AG09309 (cell line): ENCODE results near the gene NRP1.

Experiments used
- DNase-seq: peaks from one replicate; pipeline ENCODE4 v3.0.0-alpha.2; 2010; ENCODE audit warnings: low read depth
- H3K4me3 ChIP-seq: 2 replicates; pipeline ENCODE4 v1.5.1; 2011; ENCODE audit warnings: mild to moderate bottlenecking, low read depth, low read length, moderate library complexity; ENCODE audit not compliant: control insufficient read depth
- TF ChIP-seq, protein P1 (sequence below): IDR thresholded peaks from 2 replicates; pipeline ENCODE4 v1.5.1; 2011; ENCODE audit warnings: mild to moderate bottlenecking, low read depth, low read length, inconsistent platforms; ENCODE audit not compliant: insufficient read depth, control insufficient read depth; ENCODE audit errors: missing control alignments

Gene NRP1

DNA sequence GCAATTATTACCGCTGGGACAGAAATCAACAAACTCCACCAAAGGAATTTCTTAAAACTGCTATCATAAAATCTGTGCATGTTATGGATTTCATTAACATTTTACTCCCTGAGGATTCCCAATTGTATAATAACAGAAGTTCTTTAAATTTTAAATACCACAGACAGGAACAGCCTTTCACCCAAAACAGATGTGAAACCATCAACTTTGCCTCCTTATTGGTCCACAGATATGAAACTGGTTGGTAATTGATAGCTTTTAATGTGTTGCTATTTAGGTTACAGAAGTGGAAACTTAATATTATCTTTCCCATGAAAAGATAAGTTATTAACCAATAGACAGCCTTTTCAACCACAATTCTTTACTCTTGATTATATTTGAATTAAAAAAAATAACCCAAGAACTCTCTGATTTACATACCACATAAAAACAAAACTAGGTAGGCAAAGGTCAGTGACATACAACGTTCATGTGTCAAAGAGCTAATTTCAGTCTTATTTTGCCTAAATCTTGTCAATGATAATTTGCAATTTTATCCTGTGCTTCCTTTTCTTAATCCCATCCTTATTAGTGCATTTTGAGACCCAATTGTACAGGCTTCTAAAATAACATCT, 90.0 kb downstream of the NRP1 start:
- H3K4me3 ChIP-seq: no peak overlapping the region
- TF ChIP-seq, protein P1, sequence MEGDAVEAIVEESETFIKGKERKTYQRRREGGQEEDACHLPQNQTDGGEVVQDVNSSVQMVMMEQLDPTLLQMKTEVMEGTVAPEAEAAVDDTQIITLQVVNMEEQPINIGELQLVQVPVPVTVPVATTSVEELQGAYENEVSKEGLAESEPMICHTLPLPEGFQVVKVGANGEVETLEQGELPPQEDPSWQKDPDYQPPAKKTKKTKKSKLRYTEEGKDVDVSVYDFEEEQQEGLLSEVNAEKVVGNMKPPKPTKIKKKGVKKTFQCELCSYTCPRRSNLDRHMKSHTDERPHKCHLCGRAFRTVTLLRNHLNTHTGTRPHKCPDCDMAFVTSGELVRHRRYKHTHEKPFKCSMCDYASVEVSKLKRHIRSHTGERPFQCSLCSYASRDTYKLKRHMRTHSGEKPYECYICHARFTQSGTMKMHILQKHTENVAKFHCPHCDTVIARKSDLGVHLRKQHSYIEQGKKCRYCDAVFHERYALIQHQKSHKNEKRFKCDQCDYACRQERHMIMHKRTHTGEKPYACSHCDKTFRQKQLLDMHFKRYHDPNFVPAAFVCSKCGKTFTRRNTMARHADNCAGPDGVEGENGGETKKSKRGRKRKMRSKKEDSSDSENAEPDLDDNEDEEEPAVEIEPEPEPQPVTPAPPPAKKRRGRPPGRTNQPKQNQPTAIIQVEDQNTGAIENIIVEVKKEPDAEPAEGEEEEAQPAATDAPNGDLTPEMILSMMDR: no peak
- DNase-seq: no peak

DNA sequence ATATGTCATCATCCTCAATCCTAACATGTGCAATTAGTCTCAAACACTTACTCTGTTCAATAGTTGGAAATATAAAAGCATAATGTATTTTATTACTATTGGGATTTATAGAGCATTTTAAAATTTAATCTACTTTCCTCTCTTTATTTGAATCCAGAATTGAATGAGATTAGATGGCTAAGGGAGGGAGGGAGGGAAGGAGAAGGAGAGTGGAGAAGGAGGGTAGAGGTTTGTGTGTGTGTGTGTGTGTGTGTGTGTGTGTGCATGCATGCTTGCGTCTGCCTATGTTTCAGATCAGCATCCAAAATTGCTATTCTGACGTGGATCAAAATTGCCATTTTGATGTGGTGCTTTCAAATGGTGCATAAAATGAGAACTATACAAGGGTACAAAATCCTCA, 90.8 kb downstream of the NRP1 start:
- TF ChIP-seq, protein P1: no peak
- no peak overlapping the region for H3K4me3 ChIP-seq
- DNase-seq: no peak

DNA sequence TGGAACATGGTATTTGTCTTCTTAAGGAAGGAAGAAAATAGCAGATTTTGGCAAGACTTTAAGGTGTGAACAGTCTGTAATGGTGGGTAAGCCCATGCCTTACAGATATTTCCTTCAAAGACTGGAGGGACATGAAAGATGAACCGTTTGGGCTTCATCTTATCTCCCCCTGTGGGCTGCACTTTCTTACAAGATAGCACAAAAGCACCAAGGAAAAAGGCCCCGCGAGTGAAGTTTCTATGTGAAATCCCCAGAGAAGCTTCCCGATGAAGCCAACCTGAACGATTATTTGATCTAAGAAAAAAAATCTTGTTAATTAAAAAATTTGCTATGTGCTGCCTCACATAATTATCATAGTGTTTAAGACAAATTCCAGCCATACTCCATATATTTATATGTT, 91.5 kb downstream of the NRP1 start:
- H3K4me3 ChIP-seq: no peak overlapping the region
- DNase-seq: no peak
- TF ChIP-seq, protein P1: no peak

DNA sequence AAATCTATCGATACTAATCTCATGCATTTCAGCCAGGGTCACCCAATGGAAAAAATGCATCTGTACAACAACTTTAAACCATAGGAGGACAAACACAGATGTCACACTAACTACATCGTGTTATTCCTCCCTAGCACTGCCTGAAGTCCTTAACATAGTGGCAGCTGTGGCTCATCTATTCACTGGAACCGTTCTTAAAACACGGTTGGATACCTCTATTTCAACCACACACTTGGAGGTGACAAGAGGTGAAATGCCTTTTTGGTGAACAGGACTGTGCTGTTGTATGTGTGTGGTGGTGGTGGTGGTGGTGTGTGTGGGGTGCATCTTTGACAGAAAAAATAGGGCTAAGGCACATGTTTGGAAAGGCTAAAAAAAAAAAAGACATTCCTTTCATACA, 93.1 kb downstream of the NRP1 start:
- no peak for DNase-seq
- H3K4me3 ChIP-seq: no peak overlapping the region
- TF ChIP-seq, protein P1: no peak

DNA sequence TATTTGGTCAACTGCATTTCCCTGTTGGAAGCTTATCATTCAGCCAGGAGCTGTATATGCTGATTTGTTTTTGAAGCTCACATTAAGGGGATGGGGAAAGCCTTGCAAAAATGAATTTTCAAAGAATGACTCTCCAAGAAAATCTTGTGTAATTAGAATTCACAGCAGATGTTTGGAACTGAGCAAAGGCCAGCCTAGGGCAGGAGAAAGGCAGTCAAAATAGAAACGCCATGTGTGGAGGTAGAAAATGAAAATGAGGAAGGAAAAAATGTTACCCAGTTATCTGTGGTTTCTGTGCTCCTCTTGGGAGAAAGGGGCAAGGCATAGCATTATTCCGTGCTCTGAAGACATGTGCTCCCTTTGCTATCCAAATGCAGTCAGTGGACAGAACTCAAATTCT, 93.5 kb downstream of the NRP1 start:
- TF ChIP-seq, protein P1: no peak
- DNase-seq: peak; percentile 67
- H3K4me3 ChIP-seq: no peak overlapping the region

DNA sequence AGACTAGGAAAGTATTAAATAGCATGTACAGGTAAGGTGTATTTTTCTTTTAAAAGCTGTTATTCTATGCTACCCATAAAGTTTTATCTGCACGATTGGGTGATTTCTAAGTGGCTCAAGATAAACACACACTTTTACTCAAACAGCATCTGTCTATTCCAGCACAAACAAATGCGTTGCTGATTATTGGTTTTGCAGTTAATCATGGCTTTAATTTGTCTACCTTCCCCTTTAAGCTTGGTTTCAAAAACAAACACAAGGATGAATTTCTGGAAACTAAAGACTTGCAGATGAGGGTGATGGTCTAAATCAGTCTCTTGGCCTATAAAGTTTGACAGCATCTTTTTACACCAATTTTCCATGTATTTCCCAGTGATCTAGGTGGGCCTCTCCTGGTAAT, 94.2 kb downstream of the NRP1 start:
- TF ChIP-seq, protein P1: no peak
- H3K4me3 ChIP-seq: no peak overlapping the region
- DNase-seq: no peak

DNA sequence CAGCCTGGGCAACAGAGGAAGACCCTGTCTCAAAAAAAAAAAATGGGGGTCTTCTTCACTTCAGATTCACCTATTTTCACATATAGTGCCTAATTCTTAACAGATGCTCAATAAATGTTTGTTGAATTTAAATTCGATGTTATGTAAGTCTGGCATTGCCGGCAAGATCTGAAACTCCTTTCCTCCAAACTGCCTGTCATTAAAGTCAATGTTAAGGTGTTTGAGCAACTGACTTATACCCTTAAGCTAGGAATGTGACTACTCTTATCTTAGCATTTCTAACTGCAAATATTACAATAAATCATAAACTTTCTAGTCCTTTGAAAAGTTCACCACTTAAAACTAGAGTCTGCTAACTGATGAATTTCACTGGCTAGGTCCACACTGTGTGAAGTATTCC, 95.2 kb downstream of the NRP1 start:
- H3K4me3 ChIP-seq: no peak overlapping the region
- TF ChIP-seq, protein P1: no peak
- DNase-seq: no peak
